GM23338 (cell line): ENCODE measurements around the gene GUCY2C.
"Not testable (repeated sequence)": the region's sequence is repeated elsewhere in the genome, so short reads cannot be mapped to it uniquely, and the experiment has no call there.

ENCODE experiments used
- CTCF ChIP-seq, 2 experiments: fragments of 200-600 bp in 1 of 2; sonication (generic) in 1 of 2; conservative IDR thresholded peaks; 2 replicates each; pipeline versions ENCODE4 v1.5.1 to v1.6.1; 2016 to 2017; ENCODE audit warnings: antibody characterized with exemption in 2 of 2, low read depth in 2 of 2, mild to moderate bottlenecking in 2 of 2, moderate library complexity in 1 of 2
- EZH2 ChIP-seq: fragments of 200-600 bp; sonication (generic); IDR thresholded peaks from one replicate; pipeline ENCODE4 v1.8.0; 2017; ENCODE audit warnings: antibody characterized with exemption, mild to moderate bottlenecking, low read depth; ENCODE audit not compliant: unreplicated experiment
- POLR2AphosphoS5 ChIP-seq: IDR thresholded peaks from 2 replicates; pipeline ENCODE4 v1.6.1; 2016; ENCODE audit warnings: antibody characterized with exemption, low read depth

DNA sequence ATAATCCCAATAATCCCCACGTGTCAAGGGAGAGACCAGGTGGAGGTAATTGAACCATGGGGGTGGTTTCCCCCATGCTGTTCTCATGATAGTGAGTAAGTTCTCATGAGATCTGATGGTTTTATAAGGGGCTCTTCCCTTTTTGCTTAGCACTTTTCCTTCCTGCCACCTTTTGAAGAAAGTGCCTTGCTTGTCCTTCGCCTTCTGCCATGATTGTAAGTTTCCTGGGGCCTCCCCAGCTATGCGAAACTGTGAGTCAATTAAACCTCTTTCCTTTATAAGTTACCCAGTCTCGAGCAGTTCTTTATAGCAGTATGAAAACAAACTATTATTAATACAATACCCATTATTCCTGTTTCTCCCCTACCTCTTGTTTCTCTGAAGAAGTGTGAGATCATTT is 14.2 kb downstream of the GUCY2C start:
- TF ChIP-seq POLR2AphosphoS5; EZH2; CTCF (conservative IDR thresholded peaks at IDR 0.05; ENCODE audit: low read depth in 2 of 2): not testable (repeated sequence)
